ENCODE measurements around the gene TMEM236.

GRCh38 chr10:17782921-17783665, 31.1 kb downstream of the TMEM236 start:
- TF ChIP-seq RFX5 (IDR thresholded peaks at IDR 0.05; ENCODE audit: low read length) (no peak), CTCF (IDR thresholded peaks at IDR 0.05) (no peak), REST (IDR thresholded peaks at IDR 0.05; ENCODE audit: low read depth, low read length) (no peak)

Data from SK-N-SH (cell line).